ENCODE results near the gene HBE1. TPM values are rescaled to one million over a fixed set of nuclear protein-coding genes. Genes with fewer than 3 reads are reported as not detected.

Gene HBE1
- total and polyA plus RNA-seq, 2 of the 8 experiments (the other 6 are each of a cell fraction or from before 2014, with no cell fraction given), result 0.39 TPM; not detected in 1

DNA sequence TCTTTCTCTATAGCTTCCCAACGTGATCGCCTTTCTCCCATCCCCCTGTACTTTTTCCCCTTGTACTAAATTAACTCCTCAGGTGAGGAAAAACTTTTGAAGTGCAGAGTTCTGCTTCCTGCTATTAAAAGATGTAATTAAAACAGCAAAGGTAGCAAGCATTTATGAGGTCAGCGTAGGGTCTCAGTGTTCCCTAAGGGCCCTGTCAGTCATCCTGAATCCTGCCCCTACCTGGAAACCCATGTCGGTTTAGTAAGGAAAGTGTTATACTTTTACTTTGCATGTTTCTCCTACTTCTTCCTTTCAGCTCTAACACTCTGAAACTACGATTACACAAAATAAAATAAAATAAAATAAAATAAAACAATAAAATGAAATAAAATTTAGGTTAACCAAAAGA is 41.6 kb downstream of the HBE1 start:
- WGBS, 2 experiments (ENCODE audit: extremely low coverage in 1 of 2, insufficient coverage in 1 of 2, insufficient read length in 1 of 2, insufficient replicate concordance in 2 of 2, low coverage in 1 of 2, low lambda C conversion rate in 2 of 2, missing lambda C conversion rate in 1 of 2), result 86 to 100% methylated on average over 2 to 5 of the region's 5 CpGs
- Histone ChIP-seq H3K36me3 (ENCODE audit: control insufficient read depth in 2 of 4, insufficient read depth in 4 of 4, low read length in 3 of 4) (no peaks in the 10 kb centered on the region), H3K9ac (replicated peaks in 1 of 4; ENCODE audit: extremely low read depth in 1 of 4, low read depth in 3 of 4, low read length in 3 of 4) (no peak overlapping the region), H3K79me2 (ENCODE audit: control insufficient read depth in 1 of 2, insufficient read depth in 2 of 2, low read length in 2 of 2) (no peaks in the 10 kb centered on the region), H3K79me1 (ENCODE audit: low read depth, low read length) (no peaks in the 10 kb centered on the region), H2BK12ac (ENCODE audit: low read depth, low read length) (no peak overlapping the region), H3K56ac (replicated peaks; ENCODE audit: insufficient read length, low read depth, low read length) (no peak overlapping the region), H2BK120ac (replicated peaks; ENCODE audit: low read depth, low read length) (no peak overlapping the region), H2BK5ac (ENCODE audit: low read depth, low read length) (no peak overlapping the region), H3K18ac (ENCODE audit: extremely low read depth, low read length) (no peak overlapping the region), H4K91ac (replicated peaks; ENCODE audit: insufficient read length, low read length) (no peak overlapping the region), H3K27me3 (replicated peaks in 1 of 4; ENCODE audit: control insufficient read depth in 3 of 4, extremely low read depth in 1 of 4, insufficient read depth in 3 of 4, low read length in 3 of 4) (no peaks in the 10 kb centered on the region), H4K5ac (ENCODE audit: insufficient read length, low read depth, low read length) (no peak overlapping the region), H3K4me2 (ENCODE audit: insufficient read depth in 1 of 2, low read depth in 2 of 2, low read length in 2 of 2) (no peak overlapping the region), H3K27ac (ENCODE audit: low read depth, low read length) (no peak overlapping the region), H3K23me2 (ENCODE audit: low read depth, low read length) (no peaks in the 10 kb centered on the region; the same call in 1 of the 2 replicates), H3K4me1 (replicated peaks in 1 of 4; ENCODE audit: control insufficient read depth in 3 of 4, insufficient read depth in 4 of 4, low read length in 3 of 4) (no peaks in the 10 kb centered on the region), H3K14ac (ENCODE audit: insufficient read length) (no peak overlapping the region), H3K4ac (replicated peaks; ENCODE audit: insufficient read length, low read depth, low read length) (no peak overlapping the region), H3K4me3 (ENCODE audit: extremely low read depth in 1 of 4, insufficient read depth in 2 of 4, low read depth in 3 of 4, low read length in 4 of 4) (no peak overlapping the region), H2BK15ac (ENCODE audit: low read length) (no peak overlapping the region), H4K8ac (ENCODE audit: extremely low read depth, insufficient read depth, low read length) (no peak overlapping the region), H4K20me1 (replicated peaks in 1 of 2; ENCODE audit: control insufficient read depth in 1 of 2, insufficient read depth in 2 of 2, low read length in 2 of 2) (no peaks in the 10 kb centered on the region), H2AK5ac (ENCODE audit: low read depth, low read length) (no peak overlapping the region), H3K9me3 (ENCODE audit: insufficient read depth in 2 of 2, low read depth in 1 of 2, low read length in 1 of 2) (no peaks in the 10 kb centered on the region), H2BK20ac (ENCODE audit: low read length) (no peak overlapping the region), H3K23ac (ENCODE audit: insufficient read length) (no peak overlapping the region), H2AFZ (ENCODE audit: low read length) (no peak overlapping the region)
- CTCF ChIA-PET (ENCODE audit: partially characterized antibody), result no interaction called here
- POLR2A ChIA-PET (ENCODE audit: partially characterized antibody), result no interaction called here
- DNase-seq (ENCODE audit: low read depth in 1 of 2, low spot score in 2 of 2) (no peak), FAIRE-seq (no peak)
- TF ChIP-seq SIN3A (conservative IDR thresholded peaks at IDR 0.05 in 1 of 2, IDR thresholded peaks at IDR 0.05 in 1 of 2; ENCODE audit: low read depth in 1 of 2, low read length in 2 of 2) (no peak), EGR1 (IDR thresholded peaks at IDR 0.05; ENCODE audit: borderline replicate concordance, low read depth, low read length) (no peak)

Measured in H1 (cell line).